Measurements from ENCODE around the gene CREBL2.
A peak's percentile ranks its signal among the peaks of the same experiment; 100 is the strongest.
"Not testable (repeated sequence)": the region's sequence is repeated elsewhere in the genome, so short reads cannot be mapped to it uniquely, and the experiment has no call there.

The CREBL2 gene

GRCh38 chr12:12611512-12612306 lies at the start of gene CREBL2:
CREBL2 (plus strand) TSS chr12:12611876; CDS start chr12:12612173, 297 bp downstream.
- peak; percentile 10 for DNase-seq

- no peak for DNase-seq
Observed at GRCh38 chr12:12562016-12562483, 49.6 kb upstream of the CREBL2 start.

- DNase-seq: no peak
Observed at GRCh38 chr12:12562585-12563261, 49.0 kb upstream of the CREBL2 start, which contains the start of gene DUSP16. DUSP16 (minus strand) TSS chr12:12562863; CDS start chr12:12521098, 41,765 bp downstream.

GRCh38 chr12:12563290-12563928 lies 48.3 kb upstream of the CREBL2 start:
- DNase-seq: no peak

GRCh38 chr12:12564911-12565310 lies 46.8 kb upstream of the CREBL2 start:
- DNase-seq: no peak

- DNase-seq: not testable (repeated sequence)
Observed at GRCh38 chr12:12565971-12566370, 45.7 kb upstream of the CREBL2 start.

- no peak for DNase-seq
Observed at GRCh38 chr12:12572659-12573058, 39.0 kb upstream of the CREBL2 start.

GRCh38 chr12:12577786-12578185 lies 33.9 kb upstream of the CREBL2 start:
- DNase-seq: no peak

- not testable (repeated sequence) for DNase-seq
Observed at GRCh38 chr12:12580716-12581115, 31.0 kb upstream of the CREBL2 start.

- DNase-seq: no peak
Observed at GRCh38 chr12:12582193-12582881, 29.3 kb upstream of the CREBL2 start.

- DNase-seq: no peak
Observed at GRCh38 chr12:12582895-12583303, 28.8 kb upstream of the CREBL2 start.

- no peak for DNase-seq
Observed at GRCh38 chr12:12583510-12584178, 28.0 kb upstream of the CREBL2 start.

- DNase-seq: no peak
Observed at GRCh38 chr12:12585115-12585863, 26.4 kb upstream of the CREBL2 start.

GRCh38 chr12:12586879-12587675 lies 24.6 kb upstream of the CREBL2 start:
- DNase-seq: no peak

GRCh38 chr12:12587878-12588277 lies 23.8 kb upstream of the CREBL2 start:
- DNase-seq: no peak

- not testable (repeated sequence) for DNase-seq
Observed at GRCh38 chr12:12588436-12588835, 23.2 kb upstream of the CREBL2 start.

GRCh38 chr12:12590961-12591360 lies 20.7 kb upstream of the CREBL2 start:
- DNase-seq: no peak

- no peak for DNase-seq
Observed at GRCh38 chr12:12592930-12593329, 18.7 kb upstream of the CREBL2 start.

GRCh38 chr12:12595929-12596328 lies 15.7 kb upstream of the CREBL2 start:
- not testable (repeated sequence) for DNase-seq

GRCh38 chr12:12596598-12596997 lies 15.1 kb upstream of the CREBL2 start:
- DNase-seq: not testable (repeated sequence)

- DNase-seq: no peak
Observed at GRCh38 chr12:12598864-12599263, 12.8 kb upstream of the CREBL2 start.
